GM18520 (cell line): ENCODE data around the gene PTPRN2.

ENCODE experiments used
- ATAC-seq: cut with Tn5 transposase; IDR thresholded peaks from one replicate; pipeline ENCODE4 v1.9.1; 2021; ENCODE audit not compliant: unreplicated experiment

The PTPRN2 gene

DNA sequence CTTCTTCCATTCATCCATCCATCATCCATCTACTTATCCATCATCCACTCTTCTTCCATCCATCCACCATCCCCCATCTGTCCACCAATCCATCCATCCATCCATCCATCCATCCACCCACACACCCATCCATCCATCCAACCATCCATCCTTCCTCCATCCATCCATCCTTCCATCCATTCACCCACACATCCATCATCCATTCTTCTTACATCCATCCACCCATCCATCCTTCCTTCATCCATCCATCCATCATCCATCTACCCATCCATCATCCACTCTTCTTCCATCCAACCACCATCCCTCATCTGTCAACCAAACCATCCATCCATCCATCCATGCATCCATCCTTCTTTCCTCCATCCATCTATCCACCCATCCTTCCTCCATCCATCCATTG, 821.5 kb downstream of the PTPRN2 start:
- no peak for ATAC-seq

DNA sequence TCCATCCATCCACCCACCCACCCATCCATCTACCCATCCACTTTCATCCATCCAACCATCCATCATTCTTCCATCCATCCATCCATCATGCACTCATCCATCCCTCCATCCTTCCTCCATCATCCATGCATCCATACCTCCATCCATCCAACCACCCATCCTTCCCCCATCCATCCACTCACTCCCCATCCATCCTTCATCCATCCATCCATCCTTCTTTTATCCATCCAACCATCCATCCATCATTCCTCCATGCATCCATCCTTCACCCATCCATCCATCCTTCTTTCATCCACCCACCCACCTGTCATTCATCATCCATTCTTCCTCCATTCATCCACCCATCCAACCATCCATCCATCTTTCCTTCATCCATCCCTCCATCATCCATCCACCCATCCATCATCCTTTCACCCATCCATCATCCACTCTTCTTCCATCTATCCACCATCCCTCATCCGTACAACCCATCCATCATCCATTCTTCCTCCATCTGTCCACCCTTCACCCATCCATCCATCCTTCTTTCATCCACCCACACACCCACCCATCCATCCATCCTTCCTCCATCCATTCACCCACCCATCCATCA, 822.6 kb downstream of the PTPRN2 start:
- no peak for ATAC-seq

DNA sequence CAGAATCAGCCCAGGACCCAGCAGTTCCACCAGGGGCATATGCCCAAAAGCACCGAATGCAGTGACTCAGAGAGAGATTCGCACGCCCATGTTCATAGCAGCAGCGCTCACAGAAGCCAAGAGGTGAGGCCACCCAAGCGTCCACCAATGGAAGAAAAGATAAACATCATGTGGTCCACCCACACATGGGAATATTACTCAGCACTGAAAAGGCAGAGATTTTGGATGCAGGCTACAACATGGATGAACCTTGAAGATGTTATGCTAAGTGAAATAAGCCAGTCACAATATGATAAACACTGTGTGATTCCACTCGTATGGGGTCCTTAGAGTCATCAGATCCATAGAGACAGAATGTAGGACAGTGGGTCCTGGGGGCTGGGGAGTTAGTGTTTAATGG, 823.4 kb downstream of the PTPRN2 start:
- ATAC-seq, result no peak

DNA sequence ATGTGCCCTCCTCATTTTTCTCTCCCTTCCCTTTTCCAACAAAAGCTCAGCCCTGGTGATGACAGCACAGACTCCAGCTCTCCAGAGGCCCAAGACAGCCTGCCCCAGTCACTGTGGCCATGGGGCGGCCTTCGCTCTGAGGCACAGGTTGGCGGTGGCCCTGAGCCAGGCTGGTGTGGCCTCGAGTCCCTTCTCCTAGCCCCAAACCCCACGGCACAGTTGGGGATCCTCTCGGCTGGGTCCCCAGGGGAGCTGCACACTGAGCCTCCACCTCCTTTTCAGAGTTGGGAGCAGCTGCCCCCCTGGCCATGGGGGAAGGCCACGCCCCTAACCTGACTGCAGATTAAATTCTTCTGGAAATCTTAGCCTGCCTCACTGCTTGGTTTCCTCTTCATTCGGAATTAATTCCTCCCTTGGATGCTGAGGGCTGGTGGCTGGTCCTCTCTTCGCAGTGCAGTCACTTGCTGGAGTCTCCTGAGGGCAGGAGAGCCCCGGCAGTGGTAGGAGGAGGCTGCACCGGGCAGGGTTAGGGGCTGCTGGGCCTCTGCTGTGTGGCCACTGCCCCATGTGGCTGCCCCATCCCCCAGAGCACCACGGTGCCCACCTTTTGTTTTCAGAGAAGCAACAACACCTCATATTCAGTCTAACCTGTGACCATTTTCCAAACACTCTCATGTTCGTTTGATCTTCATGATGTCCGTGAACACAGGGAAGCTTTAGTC, 824.2 kb downstream of the PTPRN2 start:
- no peak for ATAC-seq

DNA sequence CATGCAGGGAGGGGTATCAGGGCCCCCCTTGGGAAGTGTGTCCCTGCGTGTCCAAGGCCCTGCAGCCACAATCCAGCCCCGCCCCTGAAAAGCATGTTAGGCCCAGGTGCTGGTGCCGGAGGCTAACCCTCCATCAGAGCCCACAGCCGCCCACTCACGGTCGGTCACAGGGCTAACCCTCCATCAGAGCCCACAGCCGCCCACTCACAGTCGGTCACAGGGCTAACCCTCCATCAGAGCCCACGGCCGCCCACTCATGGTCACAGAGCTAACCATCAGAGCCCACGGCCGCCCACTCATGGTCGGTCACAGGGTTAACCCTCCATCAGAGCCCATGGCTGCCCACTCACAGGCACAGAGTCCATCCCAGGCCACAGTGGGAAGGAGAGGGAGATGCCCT, 824.8 kb downstream of the PTPRN2 start:
- no peak for ATAC-seq

DNA sequence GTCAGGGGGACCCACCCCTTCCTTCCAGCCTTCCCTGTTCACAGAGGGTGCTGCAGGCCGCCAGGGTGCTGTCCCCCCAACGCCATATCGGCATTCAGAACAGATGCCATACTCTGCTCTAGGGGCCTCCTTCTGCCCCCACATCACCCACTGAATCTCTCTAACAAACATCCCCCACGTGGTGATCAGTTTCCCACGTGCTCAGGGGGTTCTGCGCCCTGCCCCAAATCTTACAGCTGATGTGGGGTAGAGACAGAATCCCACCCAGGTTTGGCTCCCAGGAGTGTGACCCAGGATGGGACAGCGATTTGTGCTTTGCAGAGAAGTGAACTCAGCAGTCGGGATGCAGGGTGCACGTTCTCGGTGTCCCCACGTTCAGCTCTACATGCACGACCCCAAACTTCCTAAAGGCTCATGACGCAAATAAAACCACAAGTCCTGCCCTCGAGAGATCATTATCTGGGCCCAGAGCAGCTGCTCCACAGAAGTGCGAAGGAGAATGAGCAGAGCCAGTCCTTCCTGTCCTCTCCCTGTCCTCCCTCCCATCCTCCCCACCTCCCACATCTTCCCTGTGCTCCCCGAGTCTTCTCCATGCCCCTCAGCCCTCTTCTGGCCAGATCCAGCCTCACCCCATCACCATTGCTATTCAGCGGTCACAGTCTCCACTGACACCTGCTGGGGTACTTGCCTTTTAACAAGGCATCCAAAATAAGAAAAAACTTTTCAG, 827.5 kb downstream of the PTPRN2 start:
- ATAC-seq, result no peak

DNA sequence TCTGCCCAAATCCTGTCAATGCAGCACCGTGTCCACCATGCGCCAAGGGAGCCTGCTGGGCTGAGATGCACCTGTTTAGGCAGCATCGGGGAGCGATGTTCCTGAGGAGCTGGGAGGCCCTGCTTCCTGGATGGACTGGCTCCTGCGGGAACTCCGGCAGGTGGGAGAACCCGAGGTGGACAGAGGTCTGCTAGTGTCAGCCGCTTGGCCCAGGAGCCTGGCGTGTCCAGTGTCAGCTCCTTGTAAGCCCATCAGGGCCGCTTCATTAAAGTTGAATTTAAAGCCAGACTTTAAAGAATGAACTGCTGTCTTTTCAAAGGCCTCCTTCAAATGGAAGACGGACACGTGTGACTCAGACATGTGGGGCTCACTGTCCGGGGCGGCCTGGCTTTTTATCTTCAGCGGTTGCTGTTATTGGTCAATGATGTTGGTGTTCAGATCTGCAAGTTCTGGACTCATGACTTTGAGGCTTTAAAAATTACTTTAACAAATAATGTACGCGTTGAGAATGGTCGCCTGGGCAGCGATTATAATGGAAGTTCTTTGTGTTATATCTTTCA, 828.3 kb downstream of the PTPRN2 start:
- ATAC-seq, result no peak

DNA sequence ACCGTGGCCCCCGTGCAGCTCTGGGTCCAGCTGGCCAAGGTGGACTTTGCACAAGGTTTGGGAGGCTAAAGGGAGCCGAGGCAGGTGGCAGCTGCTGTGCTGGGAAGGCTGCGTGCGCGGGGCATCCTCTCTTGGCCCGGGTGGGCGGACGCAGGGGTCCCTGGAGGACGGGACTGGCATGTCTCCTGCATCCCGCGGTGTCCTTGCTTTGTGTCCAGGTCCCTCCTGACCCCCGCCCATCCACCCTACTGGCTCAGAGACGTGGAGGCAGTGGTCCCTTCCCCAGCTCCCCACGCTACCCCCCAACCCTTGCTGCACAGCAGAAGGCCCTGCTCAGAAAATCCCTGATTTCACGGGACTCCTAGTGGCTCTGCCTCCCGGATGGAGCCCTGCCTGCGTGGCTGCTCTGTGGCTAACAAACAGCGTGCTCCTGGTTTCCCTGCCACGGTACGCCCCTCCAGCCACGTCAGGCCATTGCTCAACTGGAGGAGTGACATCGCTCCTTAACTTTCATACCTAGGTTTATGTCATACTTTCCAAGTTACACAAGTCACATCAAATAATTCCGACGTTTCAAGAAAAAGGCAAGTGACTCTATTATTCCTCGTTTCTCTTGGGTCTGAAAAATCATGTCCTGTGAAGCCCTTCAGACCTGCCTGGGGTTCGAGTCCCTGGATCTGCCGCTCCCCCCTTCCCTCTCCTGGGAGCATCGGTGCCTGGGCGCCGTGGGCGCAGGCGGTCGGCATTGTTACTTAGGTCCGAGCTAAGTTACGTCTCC, 829.0 kb downstream of the PTPRN2 start:
- ATAC-seq, result no peak

DNA sequence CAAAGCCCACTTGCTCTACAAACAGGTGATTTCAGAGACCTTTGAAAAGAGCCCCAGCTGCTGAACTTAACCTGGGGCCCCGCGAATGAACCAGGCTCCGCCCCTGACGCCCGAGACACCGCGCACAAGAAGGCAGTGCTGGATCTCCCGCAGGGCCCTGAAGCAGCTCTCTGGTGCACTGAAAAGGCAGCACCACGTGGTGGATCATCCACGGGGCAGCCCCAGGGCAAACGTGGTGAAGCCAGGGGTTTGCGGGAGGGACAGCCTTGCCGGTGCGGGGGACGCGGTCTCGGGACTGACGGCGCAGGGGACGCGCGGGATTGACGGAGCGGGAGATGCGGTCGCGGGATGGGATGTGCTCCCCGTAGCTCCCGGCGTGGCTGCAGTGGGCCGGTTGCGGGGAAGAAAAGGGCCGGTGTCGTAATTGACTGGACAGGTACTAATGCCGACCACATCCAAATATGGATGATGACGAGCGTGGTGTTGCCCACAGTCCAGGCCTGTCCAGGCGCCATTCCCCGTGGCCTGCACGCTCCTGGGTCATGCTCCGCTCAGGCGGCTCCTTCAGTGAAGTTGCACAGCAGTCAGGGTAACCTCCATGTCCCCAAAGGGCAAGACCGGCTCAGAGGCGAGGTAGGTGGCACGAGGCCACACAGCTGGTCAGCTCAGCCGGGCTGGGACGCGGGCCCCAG, 829.7 kb downstream of the PTPRN2 start:
- ATAC-seq, result no peak

DNA sequence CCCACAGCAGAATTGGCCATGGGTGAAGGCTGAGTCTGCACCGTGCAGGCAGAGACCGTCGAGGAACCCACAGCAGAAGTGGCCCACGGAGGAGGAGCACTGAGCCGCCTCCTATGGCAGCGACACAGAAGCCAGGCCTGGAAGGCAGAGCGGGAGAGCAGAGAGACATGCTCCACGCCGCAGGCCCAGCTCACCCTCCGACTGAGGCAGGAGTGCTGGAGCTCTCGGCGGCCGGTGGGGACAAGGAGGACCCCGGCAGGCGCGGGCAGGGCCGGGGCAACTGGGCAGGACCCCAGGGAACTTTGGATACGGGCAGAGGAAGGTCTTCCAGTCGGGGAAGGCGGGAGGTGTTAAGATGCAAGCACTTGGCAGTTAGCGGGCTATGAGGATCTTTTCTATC, 830.4 kb downstream of the PTPRN2 start:
- no peak for ATAC-seq

DNA sequence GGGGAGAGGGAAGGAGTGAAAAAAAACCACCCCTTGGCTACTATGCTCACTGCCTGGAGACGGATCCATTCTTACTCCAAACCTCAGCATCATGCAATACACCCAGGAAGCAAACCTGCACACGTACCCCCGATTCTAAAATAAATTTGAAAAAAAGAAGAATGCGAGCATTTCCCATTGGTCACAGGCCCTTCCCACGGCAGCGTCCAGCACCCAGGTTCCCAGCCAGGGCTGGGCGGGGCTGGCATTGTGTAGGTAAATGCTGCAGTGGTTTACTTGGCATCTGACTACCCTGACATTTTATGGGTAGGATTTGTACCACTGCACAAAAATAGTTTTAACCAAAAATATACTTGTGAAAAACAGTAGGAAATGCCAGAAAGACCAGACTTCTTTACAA, 831.9 kb downstream of the PTPRN2 start:
- no peak for ATAC-seq

DNA sequence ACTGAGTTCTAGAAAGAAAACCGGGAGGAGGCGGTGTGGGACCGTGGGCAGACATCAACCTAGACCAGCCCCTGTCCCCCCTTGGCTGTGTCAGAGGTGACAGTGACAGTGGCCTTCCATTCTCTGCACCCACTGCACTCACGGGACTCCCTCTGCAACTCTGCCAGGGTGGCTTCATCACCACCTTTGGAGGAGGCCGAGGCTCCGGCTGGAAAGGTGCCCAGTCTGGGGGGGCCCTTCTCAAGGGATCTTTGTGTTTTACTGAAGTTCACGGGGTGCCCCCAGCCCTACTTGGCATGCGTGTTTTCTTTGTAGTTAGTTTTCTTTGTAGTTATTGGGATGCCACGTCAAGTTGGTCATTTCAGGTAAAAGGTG, 833.2 kb downstream of the PTPRN2 start:
- ATAC-seq, result no peak

DNA sequence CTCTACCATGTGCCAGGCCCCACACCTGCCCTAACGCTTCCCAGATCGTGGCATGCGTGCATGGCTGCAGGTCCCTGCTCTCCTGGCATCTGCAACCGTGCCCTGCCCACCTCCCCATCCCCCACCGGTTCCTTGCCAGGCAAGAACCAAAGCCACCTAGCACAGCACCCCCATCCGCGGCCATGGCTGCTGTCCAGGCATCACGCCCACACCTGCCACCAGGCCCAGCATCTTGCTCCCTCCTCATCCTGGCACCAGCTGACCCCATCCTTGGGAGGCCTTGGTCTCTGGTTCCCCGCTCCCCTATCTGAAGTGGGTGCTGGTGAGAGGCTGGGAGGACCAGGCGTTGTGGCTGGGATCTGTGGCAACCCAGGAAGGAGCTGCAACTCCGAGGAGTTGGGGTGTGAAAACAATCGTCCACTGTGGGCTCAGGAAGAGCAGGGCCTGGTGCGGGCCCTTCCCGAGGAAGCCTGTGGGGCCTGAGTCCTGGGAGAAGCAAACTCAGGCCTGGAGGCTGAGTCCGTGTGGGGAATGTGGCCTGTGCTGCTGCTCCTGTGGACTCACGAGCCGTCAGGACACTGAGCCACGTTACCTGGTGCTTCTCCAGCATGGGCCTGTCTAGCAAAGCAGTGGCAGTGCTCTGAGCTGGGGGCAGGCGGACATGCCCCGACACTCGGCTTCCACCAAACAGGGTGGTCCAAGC, 833.8 kb downstream of the PTPRN2 start:
- ATAC-seq, result no peak

DNA sequence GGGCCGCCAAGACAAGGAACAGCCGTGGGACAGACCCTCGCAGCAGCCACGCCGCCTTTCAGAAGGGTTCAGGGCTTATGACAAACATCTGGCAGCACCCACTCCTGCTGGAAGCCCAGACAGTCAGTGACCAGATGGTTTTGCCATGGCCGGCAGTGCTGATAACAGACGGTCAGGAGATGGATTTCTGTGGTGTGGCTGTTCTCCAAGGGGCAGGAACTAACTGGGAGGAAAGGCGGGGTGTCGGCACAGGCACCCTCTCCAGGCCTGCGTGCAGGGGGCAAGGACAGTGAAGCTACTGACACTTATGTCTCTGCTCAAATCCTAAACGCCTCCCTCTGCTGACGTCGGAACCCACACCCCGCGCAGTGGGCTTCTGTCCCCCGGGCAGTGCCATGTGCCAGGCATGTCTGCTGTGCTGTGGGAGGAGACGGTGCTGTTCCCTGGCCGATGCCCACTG, 834.8 kb downstream of the PTPRN2 start:
- ATAC-seq, result no peak

DNA sequence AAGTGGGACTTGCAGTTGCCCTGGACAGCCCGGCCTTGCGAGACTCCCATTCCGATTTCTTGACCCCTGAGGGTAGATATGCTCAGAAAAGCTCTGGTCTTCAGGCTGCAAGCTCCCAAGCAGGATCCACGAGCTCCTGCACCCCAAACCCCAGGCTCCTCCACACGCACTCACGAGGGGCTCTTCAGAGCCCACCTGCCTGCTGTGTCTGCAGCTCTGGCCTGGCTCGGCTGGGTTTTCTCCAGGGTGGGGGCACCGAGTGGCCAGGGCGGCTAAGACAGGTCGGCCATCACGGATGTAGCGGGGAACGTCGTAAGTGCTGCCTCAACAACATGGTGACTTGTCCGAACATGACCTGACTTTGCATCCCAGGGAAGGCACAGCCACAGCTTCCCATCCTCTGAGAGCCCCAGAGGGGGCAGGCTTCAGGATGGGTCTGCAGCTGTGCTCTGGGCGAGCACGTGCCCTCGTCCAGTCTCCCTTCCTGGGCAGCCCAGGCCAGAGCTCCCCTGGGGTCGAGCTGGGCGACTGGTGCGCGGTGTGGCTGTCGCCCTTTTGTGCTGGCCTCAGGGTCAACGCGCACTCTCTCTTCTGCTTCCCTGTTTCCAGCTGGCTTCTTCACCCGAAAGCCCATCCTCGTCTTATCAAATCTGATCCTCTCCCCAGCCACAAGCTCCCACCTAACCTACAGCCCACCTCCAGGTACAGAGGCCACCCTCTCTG, 835.5 kb downstream of the PTPRN2 start:
- ATAC-seq, result no peak

DNA sequence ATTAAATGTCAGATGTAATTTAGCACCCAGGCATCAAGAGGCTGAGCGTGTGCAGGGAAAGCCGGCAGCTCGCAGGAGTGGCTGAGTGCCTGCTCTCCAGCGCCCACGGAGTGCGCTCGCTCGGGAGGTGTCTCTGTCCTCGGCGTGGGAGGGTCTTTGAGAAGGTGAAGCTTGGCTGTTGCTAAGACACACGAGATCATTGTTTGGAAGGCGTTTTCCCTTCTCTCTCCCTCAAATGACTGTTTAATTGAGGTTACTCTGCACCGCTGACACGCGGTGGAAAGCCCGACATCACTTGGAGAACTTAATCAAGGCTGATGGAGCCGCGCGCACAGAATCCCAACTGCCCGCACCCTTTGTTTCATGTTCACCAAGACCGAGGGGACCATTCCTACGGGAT, 836.2 kb downstream of the PTPRN2 start:
- no peak for ATAC-seq

DNA sequence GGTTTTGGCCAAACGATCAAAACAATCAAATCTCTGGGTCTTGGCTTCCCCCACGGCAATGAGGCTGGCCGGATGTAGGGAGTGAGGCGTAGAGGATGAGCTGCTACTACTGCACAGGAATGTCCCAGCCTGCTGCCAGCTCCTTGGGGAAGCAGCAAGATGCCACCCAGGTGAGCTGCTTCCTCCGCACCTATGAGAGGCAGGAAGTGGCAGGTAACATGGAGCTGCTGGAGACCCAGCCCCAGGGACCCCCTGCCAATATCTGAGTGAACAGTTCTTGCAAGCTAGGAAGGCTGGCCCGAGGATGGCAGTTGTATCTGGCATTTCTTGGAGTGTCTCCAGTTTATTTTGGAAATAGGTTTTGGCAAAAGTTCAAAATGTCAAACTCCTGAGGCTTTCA, 837.3 kb downstream of the PTPRN2 start:
- ATAC-seq, result no peak

DNA sequence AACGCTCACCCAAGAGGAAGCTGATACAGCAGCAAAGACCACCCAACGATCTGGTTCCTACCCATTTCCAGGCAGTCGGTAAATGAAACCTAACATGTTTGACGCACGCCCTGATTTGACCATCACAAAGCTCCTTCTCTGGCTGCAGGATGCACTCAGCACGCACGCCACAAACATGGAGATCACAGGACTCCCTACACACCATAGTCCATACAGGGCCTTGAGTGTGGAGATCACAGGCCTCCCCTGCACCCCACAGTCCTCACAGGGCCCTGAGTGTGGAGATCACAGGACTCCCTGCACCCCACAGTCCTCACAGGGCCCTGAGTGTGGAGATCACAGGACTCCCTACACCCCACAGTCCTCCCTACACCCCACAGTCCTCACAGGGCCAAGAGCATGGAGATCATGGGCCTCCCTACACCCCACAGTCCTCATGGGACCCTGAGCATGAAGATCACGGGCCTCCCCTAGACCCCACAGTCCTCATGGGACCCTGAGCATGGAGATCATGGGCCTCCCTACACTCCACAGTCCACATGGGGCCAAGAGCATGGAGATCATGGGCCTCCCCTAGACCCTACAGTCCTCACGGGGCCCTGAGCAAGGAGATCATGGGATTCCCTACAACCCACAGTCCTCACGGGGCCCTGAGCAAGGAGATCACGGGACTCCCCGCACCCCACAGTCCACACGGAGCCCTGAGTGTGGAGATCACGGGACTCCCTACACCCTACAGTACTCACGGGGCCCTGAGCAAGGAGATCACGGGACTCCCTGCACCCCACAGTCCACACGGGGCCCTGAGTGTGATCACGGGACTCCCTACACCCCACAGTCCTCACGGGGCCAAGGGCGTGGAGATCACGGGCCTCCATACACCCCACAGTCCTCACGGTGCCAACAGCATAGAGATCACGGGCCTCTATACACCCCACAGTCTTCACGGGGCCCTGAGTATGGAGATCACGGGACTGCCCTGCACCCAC, 841.6 kb downstream of the PTPRN2 start:
- ATAC-seq, result no peak
